ENCODE data around the gene TMEM26.

Gene TMEM26

GRCh38 chr10:61458031-61458430, 4.8 kb upstream of the TMEM26 start:
- DNase-seq, result no peak

- no peak for DNase-seq
Measured at GRCh38 chr10:61456095-61456789, 3.1 kb upstream of the TMEM26 start.

GRCh38 chr10:61455656-61456055, 2.5 kb upstream of the TMEM26 start:
- no peak for DNase-seq

GRCh38 chr10:61454541-61454940, 1.4 kb upstream of the TMEM26 start:
- DNase-seq, result no peak

- DNase-seq, result no peak
Measured at GRCh38 chr10:61452151-61452651, 980 bp downstream of the TMEM26 start.

- DNase-seq, result no peak
Measured at GRCh38 chr10:61451357-61451756, 1.8 kb downstream of the TMEM26 start.

- DNase-seq, result no peak
Measured at GRCh38 chr10:61448841-61449600, 4.2 kb downstream of the TMEM26 start.

GRCh38 chr10:61448091-61448490, 5.1 kb downstream of the TMEM26 start:
- no peak for DNase-seq

- no peak for DNase-seq
Measured at GRCh38 chr10:61439058-61439609, 14.0 kb downstream of the TMEM26 start.

GRCh38 chr10:61438141-61438988, 14.8 kb downstream of the TMEM26 start:
- DNase-seq, result no peak

- no peak for DNase-seq
Measured at GRCh38 chr10:61423178-61423577, 30.0 kb downstream of the TMEM26 start.

GRCh38 chr10:61417661-61418060, 35.5 kb downstream of the TMEM26 start:
- no peak for DNase-seq

GRCh38 chr10:61415824-61416223, 37.4 kb downstream of the TMEM26 start:
- DNase-seq, result no peak

GRCh38 chr10:61411706-61412105, 41.5 kb downstream of the TMEM26 start:
- no peak for DNase-seq

- DNase-seq, result no peak
Measured at GRCh38 chr10:61410353-61411070, 42.7 kb downstream of the TMEM26 start.

- no peak for DNase-seq
Measured at GRCh38 chr10:61409157-61409556, 44.0 kb downstream of the TMEM26 start.

GRCh38 chr10:61408105-61408504, 45.1 kb downstream of the TMEM26 start:
- no peak for DNase-seq

GRCh38 chr10:61406736-61407135, 46.4 kb downstream of the TMEM26 start:
- DNase-seq, result no peak

GRCh38 chr10:61406242-61406641, 46.9 kb downstream of the TMEM26 start:
- DNase-seq, result no peak

- no peak for DNase-seq
Measured at GRCh38 chr10:61404751-61405150, 48.4 kb downstream of the TMEM26 start.

GRCh38 chr10:61400524-61400923, 52.7 kb downstream of the TMEM26 start:
- no peak for DNase-seq

GRCh38 chr10:61399406-61399805, 53.8 kb downstream of the TMEM26 start:
- no peak for DNase-seq

All from activated CD8-positive, alpha-beta memory T cell treated with anti-CD3 and anti-CD28 coated beads, Interleukin-2, amount 50 U/mL, for 48 hours (primary cell).